WTC11 (cell line): Measurements from ENCODE around the gene RIC3. TPM values are rescaled to one million over a fixed set of nuclear protein-coding genes. Genes with fewer than 3 reads are reported as not detected.

Experiments
- ATAC-seq: fragments of 200-7000 bp; cut with Tn5 transposase; 2 replicates; pipeline ENCODE4 v1.10.0; 2021; ENCODE audit warnings: mild to moderate bottlenecking, moderate library complexity
- CTCF ChIA-PET: fragments of 300-600 bp; sonication (Branson Sonifier 250); formaldehyde crosslinking; loops from one replicate; lab custom pipeline; 2021; ENCODE audit warnings: antibody characterized with exemption; lab: Charles Lee
- POLR2A ChIA-PET: fragments of 350-600 bp; sonication (Branson Sonifier 250); formaldehyde crosslinking; loops from one replicate; lab custom pipeline; 2021; ENCODE audit warnings: antibody characterized with exemption; lab: Charles Lee
- DNase-seq: peaks from one replicate; pipeline ENCODE4 v3.0.0; 2021; ENCODE audit warnings: low spot score
- H3K27ac Mint-ChIP-seq: 2 replicates; pipeline ENCODE4 v1.8.0; 2021; ENCODE audit warnings: mixed read lengths
- H3K27me3 Mint-ChIP-seq: 2 replicates; pipeline ENCODE4 v1.8.0; 2021; ENCODE audit warnings: low read depth, mild to moderate bottlenecking, moderate library complexity, mixed read lengths
- H3K36me3 Mint-ChIP-seq: 2 replicates; pipeline ENCODE4 v1.8.0; 2021; ENCODE audit warnings: mixed read lengths
- H3K4me1 Mint-ChIP-seq: 2 replicates; pipeline ENCODE4 v1.8.0; 2022; ENCODE audit warnings: mixed read lengths
- H3K4me3 Mint-ChIP-seq: 2 replicates; pipeline ENCODE4 v1.8.0; 2021; ENCODE audit warnings: mild to moderate bottlenecking, moderate library complexity, mixed read lengths
- H3K9me3 Mint-ChIP-seq: 2 replicates; pipeline ENCODE4 v1.8.0; 2021; ENCODE audit warnings: mixed read lengths
- ELF4 ChIP-seq: sonication (generic); formaldehyde crosslinking; IDR thresholded peaks from 2 replicates; pipeline ENCODE4 v1.8.1; 2022; ENCODE audit warnings: low read depth, mild to moderate bottlenecking, moderate library complexity, missing genetic modification reagents
- GRHL2 ChIP-seq: fragments of 250-450 bp; sonication (Bioruptor Pico); IDR thresholded peaks from 2 replicates; pipeline ENCODE4 v1.8.0; 2022; ENCODE audit warnings: mild to moderate bottlenecking, moderate library complexity; ENCODE audit not compliant: insufficient replicate concordance, severe bottlenecking
- GTF2I ChIP-seq: fragments of 250-450 bp; sonication (Bioruptor Pico); conservative IDR thresholded peaks from 2 replicates; pipeline ENCODE4 v1.4.0; 2021; ENCODE audit warnings: mild to moderate bottlenecking
- JAZF1 ChIP-seq: fragments of 250-450 bp; sonication (Bioruptor Pico); IDR thresholded peaks from 2 replicates; pipeline ENCODE4 v1.9.0; 2021; ENCODE audit warnings: moderate library complexity, mild to moderate bottlenecking, inconsistent platforms
- SMAD3 ChIP-seq: sonication (generic); formaldehyde crosslinking; IDR thresholded peaks from 2 replicates; pipeline ENCODE4 v1.8.0; 2022; ENCODE audit warnings: missing genetic modification reagents, mild to moderate bottlenecking, borderline replicate concordance
- TP53 ChIP-seq: sonication (generic); formaldehyde crosslinking; IDR thresholded peaks from 2 replicates; pipeline ENCODE4 v1.8.1; 2023; ENCODE audit warnings: mild to moderate bottlenecking, missing genetic modification reagents
- ZNF317 ChIP-seq: sonication (generic); formaldehyde crosslinking; IDR thresholded peaks from 2 replicates; pipeline ENCODE4 v1.8.1; 2023; ENCODE audit warnings: low read depth, mild to moderate bottlenecking, moderate library complexity, missing genetic modification reagents, borderline replicate concordance
- ZNF671 ChIP-seq: fragments of 250-450 bp; sonication (Bioruptor Pico); IDR thresholded peaks from 2 replicates; pipeline ENCODE4 v1.8.0; 2021; ENCODE audit warnings: mild to moderate bottlenecking
- total RNA-seq: library from RNA; stranded (reverse); gene quantifications from 3 replicates; pipeline ENCODE4 v1.2.3, GENCODE V29; 2021
- TF ChIP-seq, protein P1 (sequence below): sonication (generic); formaldehyde crosslinking; IDR thresholded peaks from 2 replicates; pipeline ENCODE4 v1.8.1; 2023; ENCODE audit warnings: mild to moderate bottlenecking, moderate library complexity, missing genetic modification reagents
- TF ChIP-seq, protein P2 (sequence below): sonication (generic); formaldehyde crosslinking; IDR thresholded peaks from 2 replicates; pipeline ENCODE4 v1.8.0; 2023; ENCODE audit warnings: missing genetic modification reagents, mild to moderate bottlenecking, borderline replicate concordance
- TF ChIP-seq, protein P3 (sequence below): sonication (generic); formaldehyde crosslinking; IDR thresholded peaks from 2 replicates; pipeline ENCODE4 v1.8.1; 2022; ENCODE audit warnings: missing genetic modification reagents, borderline replicate concordance
- TF ChIP-seq, protein P4 (sequence below): sonication (generic); formaldehyde crosslinking; IDR thresholded peaks from 2 replicates; pipeline ENCODE4 v1.8.0; 2022; ENCODE audit warnings: mild to moderate bottlenecking, missing genetic modification reagents

The RIC3 gene
- total RNA-seq, 1 experiment from 2014 or later, result 15.7 TPM

DNA sequence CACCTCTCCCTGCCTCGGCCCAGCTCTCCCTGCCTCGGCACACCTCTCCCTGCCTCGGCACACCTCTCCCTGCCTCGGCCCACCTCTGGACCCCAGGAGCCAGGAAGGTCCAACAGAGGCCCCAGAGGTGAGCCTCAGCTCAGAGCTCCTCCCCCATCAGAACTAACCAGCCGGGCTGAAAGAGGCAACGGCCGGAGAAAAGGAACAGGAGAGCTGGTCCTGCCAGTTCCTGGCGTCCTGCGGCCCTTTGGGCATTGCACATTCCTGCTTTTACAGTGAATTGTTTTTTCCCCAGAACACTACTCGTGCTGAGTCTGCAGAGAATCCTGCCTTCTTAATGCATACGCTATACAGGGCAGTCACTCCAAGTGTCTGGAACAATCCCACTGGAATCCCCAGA is 49.1 kb upstream of the RIC3 start:
- POLR2A ChIA-PET, result no interaction called here
- H3K36me3 Mint-ChIP-seq, result no peaks in the 10 kb centered on the region
- H3K27ac Mint-ChIP-seq, result no peak overlapping the region
- peaks cover 6% of the 10 kb centered on the region for H3K4me1 Mint-ChIP-seq
- ATAC-seq (no peak), DNase-seq (no peak)
- H3K27me3 Mint-ChIP-seq, result no peaks in the 10 kb centered on the region; the same call in 1 of the 2 replicates
- CTCF ChIA-PET, result interaction anchor here (0.7 to 3.1 kb wide), 10 partner anchors 9 to 443 kb away, joined by 3 to 15 read pairs (median 4); partner anchors contain the start of gene LMO1
- TF ChIP-seq, protein P1, sequence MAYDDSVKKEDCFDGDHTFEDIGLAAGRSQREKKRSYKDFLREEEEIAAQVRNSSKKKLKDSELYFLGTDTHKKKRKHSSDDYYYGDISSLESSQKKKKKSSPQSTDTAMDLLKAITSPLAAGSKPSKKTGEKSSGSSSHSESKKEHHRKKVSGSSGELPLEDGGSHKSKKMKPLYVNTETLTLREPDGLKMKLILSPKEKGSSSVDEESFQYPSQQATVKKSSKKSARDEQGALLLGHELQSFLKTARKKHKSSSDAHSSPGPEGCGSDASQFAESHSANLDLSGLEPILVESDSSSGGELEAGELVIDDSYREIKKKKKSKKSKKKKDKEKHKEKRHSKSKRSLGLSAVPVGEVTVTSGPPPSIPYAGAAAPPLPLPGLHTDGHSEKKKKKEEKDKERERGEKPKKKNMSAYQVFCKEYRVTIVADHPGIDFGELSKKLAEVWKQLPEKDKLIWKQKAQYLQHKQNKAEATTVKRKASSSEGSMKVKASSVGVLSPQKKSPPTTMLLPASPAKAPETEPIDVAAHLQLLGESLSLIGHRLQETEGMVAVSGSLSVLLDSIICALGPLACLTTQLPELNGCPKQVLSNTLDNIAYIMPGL (CRISPR knock-in tag), result no peak
- no peak for TF ChIP-seq ZNF671 (CRISPR knock-in tag)
- no peaks in the 10 kb centered on the region for H3K9me3 Mint-ChIP-seq
- no peak overlapping the region for H3K4me3 Mint-ChIP-seq

DNA sequence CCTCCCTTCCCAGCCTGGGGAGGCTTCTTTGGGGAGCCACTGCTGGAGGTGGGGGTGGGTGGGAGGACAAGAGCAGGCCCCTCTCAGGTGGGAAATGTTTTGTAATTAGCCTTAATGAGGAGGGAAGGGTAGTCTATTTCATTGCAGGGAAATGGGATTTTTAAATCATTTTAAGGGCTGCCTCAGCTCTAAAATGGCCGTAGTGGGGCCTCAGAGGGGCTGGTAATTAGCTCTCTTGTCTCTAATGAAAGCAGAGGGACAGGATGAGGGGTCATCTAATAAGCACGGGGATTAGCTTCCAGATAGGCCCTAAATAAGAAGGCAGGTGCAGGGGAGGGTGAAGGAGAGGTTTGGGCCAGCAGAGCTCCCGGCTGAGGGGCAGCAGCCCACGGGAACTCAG is 48.3 kb upstream of the RIC3 start:
- TF ChIP-seq ELF4 (CRISPR knock-in tag), result no peak
- TF ChIP-seq, protein P2, sequence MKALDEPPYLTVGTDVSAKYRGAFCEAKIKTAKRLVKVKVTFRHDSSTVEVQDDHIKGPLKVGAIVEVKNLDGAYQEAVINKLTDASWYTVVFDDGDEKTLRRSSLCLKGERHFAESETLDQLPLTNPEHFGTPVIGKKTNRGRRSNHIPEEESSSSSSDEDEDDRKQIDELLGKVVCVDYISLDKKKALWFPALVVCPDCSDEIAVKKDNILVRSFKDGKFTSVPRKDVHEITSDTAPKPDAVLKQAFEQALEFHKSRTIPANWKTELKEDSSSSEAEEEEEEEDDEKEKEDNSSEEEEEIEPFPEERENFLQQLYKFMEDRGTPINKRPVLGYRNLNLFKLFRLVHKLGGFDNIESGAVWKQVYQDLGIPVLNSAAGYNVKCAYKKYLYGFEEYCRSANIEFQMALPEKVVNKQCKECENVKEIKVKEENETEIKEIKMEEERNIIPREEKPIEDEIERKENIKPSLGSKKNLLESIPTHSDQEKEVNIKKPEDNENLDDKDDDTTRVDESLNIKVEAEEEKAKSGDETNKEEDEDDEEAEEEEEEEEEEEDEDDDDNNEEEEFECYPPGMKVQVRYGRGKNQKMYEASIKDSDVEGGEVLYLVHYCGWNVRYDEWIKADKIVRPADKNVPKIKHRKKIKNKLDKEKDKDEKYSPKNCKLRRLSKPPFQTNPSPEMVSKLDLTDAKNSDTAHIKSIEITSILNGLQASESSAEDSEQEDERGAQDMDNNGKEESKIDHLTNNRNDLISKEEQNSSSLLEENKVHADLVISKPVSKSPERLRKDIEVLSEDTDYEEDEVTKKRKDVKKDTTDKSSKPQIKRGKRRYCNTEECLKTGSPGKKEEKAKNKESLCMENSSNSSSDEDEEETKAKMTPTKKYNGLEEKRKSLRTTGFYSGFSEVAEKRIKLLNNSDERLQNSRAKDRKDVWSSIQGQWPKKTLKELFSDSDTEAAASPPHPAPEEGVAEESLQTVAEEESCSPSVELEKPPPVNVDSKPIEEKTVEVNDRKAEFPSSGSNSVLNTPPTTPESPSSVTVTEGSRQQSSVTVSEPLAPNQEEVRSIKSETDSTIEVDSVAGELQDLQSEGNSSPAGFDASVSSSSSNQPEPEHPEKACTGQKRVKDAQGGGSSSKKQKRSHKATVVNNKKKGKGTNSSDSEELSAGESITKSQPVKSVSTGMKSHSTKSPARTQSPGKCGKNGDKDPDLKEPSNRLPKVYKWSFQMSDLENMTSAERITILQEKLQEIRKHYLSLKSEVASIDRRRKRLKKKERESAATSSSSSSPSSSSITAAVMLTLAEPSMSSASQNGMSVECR, result no peak
- TF ChIP-seq, protein P3, sequence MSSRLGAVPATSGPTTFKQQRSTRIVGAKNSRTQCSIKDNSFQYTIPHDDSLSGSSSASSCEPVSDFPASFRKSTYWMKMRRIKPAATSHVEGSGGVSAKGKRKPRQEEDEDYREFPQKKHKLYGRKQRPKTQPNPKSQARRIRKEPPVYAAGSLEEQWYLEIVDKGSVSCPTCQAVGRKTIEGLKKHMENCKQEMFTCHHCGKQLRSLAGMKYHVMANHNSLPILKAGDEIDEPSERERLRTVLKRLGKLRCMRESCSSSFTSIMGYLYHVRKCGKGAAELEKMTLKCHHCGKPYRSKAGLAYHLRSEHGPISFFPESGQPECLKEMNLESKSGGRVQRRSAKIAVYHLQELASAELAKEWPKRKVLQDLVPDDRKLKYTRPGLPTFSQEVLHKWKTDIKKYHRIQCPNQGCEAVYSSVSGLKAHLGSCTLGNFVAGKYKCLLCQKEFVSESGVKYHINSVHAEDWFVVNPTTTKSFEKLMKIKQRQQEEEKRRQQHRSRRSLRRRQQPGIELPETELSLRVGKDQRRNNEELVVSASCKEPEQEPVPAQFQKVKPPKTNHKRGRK (CRISPR knock-in tag), result no peak
- TF ChIP-seq, protein P4, sequence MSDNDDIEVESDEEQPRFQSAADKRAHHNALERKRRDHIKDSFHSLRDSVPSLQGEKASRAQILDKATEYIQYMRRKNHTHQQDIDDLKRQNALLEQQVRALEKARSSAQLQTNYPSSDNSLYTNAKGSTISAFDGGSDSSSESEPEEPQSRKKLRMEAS (CRISPR knock-in tag), result no peak
- no peak for TF ChIP-seq TP53 (CRISPR knock-in tag)
- no peak for TF ChIP-seq SMAD3
- TF ChIP-seq ZNF317 (CRISPR knock-in tag), result no peak
- no peaks in the 10 kb centered on the region for H3K36me3 Mint-ChIP-seq
- H3K4me1 Mint-ChIP-seq, result peaks cover 6% of the 10 kb centered on the region
- H3K27ac Mint-ChIP-seq, result no peak overlapping the region
- POLR2A ChIA-PET, result no interaction called here
- no peak overlapping the region for H3K4me3 Mint-ChIP-seq
- ATAC-seq (no peak), DNase-seq (no peak)
- no peaks in the 10 kb centered on the region; the same call in 1 of the 2 replicates for H3K27me3 Mint-ChIP-seq
- CTCF ChIA-PET, result interaction anchor here (0.7 to 2.4 kb wide), 7 partner anchors 11 to 444 kb away, joined by 3 to 14 read pairs (median 4); partner anchors contain the start of gene LMO1
- no peaks in the 10 kb centered on the region for H3K9me3 Mint-ChIP-seq

DNA sequence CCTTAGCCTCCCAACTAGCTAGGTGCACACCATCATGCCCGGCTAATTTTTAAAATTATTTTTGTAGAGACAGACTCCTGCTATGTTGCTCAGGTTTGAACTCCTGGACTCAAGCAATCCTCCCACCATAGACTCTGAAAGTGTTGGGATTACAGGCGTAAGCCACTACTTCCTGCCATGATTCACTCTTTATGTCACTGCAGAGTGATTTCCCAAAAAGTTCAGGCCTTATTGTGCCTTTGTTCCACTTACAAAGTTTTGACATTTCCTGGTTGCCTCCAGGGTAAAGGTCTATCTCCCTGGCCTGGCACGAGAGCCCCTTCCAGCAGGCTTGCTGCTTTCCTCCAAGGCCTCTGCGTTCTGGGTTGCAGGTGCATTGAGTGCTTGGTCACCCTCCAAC is 44.6 kb upstream of the RIC3 start:
- ATAC-seq (no peak), DNase-seq (no peak)
- ChIA-PET POLR2A (no interaction called here), CTCF (no interaction called here)
- TF ChIP-seq GTF2I (CRISPR knock-in tag), result no peak
- no peak for TF ChIP-seq GRHL2 (CRISPR knock-in tag)
- TF ChIP-seq JAZF1, result no peak
- no peak overlapping the region for H3K4me3 Mint-ChIP-seq
- H3K27ac Mint-ChIP-seq, result no peak overlapping the region
- 0 out of 2 replicates have a peak, but pooled peaks cover 3% of the 10 kb centered on the region for H3K4me1 Mint-ChIP-seq
- no peaks in the 10 kb centered on the region for H3K9me3 Mint-ChIP-seq
- no peaks in the 10 kb centered on the region; the same call in 1 of the 2 replicates for H3K27me3 Mint-ChIP-seq
- H3K36me3 Mint-ChIP-seq, result no peaks in the 10 kb centered on the region
